Neural progenitor cell (in vitro differentiated cells): ENCODE measurements around the gene MRPS34.

Experiments
- EZH2 ChIP-seq: fragments of 200-600 bp; sonication (generic); IDR thresholded peaks from 2 replicates; pipeline ENCODE4 v1.6.1; 2017; ENCODE audit warnings: antibody characterized with exemption, mild to moderate bottlenecking, moderate library complexity
- EZH2phosphoT487 ChIP-seq: fragments of 200-600 bp; sonication (generic); IDR thresholded peaks from 2 replicates; pipeline ENCODE4 v1.6.1; 2017; ENCODE audit warnings: antibody characterized with exemption
- TF ChIP-seq, protein P1 (sequence below): fragments of 200-600 bp; sonication (generic); IDR thresholded peaks from 2 replicates; pipeline ENCODE4 v1.5.1; 2017; ENCODE audit warnings: antibody characterized with exemption, mild to moderate bottlenecking

GRCh38 chr16:1771188-1771863, 1.6 kb downstream of the MRPS34 start, which contains the start of gene NME3:
- TF ChIP-seq, protein P1, sequence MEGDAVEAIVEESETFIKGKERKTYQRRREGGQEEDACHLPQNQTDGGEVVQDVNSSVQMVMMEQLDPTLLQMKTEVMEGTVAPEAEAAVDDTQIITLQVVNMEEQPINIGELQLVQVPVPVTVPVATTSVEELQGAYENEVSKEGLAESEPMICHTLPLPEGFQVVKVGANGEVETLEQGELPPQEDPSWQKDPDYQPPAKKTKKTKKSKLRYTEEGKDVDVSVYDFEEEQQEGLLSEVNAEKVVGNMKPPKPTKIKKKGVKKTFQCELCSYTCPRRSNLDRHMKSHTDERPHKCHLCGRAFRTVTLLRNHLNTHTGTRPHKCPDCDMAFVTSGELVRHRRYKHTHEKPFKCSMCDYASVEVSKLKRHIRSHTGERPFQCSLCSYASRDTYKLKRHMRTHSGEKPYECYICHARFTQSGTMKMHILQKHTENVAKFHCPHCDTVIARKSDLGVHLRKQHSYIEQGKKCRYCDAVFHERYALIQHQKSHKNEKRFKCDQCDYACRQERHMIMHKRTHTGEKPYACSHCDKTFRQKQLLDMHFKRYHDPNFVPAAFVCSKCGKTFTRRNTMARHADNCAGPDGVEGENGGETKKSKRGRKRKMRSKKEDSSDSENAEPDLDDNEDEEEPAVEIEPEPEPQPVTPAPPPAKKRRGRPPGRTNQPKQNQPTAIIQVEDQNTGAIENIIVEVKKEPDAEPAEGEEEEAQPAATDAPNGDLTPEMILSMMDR, result no peak
- TF ChIP-seq EZH2, result no peak
- TF ChIP-seq EZH2phosphoT487, result no peak
